Stomach (tissue), 9 donors: ENCODE measurements around the gene CCDC83. TPM values are rescaled to one million over a fixed set of nuclear protein-coding genes. Genes with fewer than 3 reads are reported as not detected.

Experiments
- DNase-seq, 2 donors: peaks; one replicate each; pipeline versions ENCODE4 v3.0.0 to v3.0.0-alpha.2; 2013 to 2019
- H3K27ac ChIP-seq, 5 donors: fragments of 200-600 bp in 4 of 5; sonication (generic) in 4 of 5; one replicate each; pipeline ENCODE4 v1.5.1; 2013 to 2019; ENCODE audit warnings: mild to moderate bottlenecking in 1 of 5, moderate library complexity in 1 of 5
- H3K27me3 ChIP-seq, 3 donors: fragments of 200-600 bp; sonication (generic); one replicate each; pipeline ENCODE4 v1.5.1; 2017 to 2019; ENCODE audit warnings: mixed run types in 1 of 3
- H3K36me3 ChIP-seq, 4 donors: fragments of 200-600 bp; sonication (generic); 1 replicate in 3 of 4; 2 replicates in 1 of 4; pipeline ENCODE4 v1.5.1; 2016 to 2019
- H3K4me1 ChIP-seq, 4 donors: fragments of 200-600 bp; sonication (generic); one replicate each; pipeline ENCODE4 v1.5.1; 2016 to 2019
- H3K4me3 ChIP-seq, 4 donors: fragments of 200-600 bp; sonication (generic) in 3 of 4; one replicate each; pipeline ENCODE4 v1.5.1; 2016 to 2019; ENCODE audit warnings: mild to moderate bottlenecking in 1 of 4
- H3K9me3 ChIP-seq, 4 donors: fragments of 200-600 bp; sonication (generic); one replicate each; pipeline ENCODE4 v1.5.1; 2016 to 2019
- EP300 ChIP-seq: sonication (generic); formaldehyde crosslinking; IDR thresholded peaks from one replicate; pipeline ENCODE4 v1.6.1; 2017; ENCODE audit warnings: antibody characterized with exemption
- POLR2A ChIP-seq, 4 donors: fragments of 450-650 bp; IDR thresholded peaks; one replicate each; pipeline ENCODE4 v1.6.1; 2016; ENCODE audit warnings: antibody characterized with exemption in 4 of 4, control low read depth in 2 of 4, mild to moderate bottlenecking in 1 of 4, moderate library complexity in 1 of 4
- POLR2AphosphoS5 ChIP-seq, 3 donors: sonication (generic); formaldehyde crosslinking; IDR thresholded peaks; one replicate each; pipeline ENCODE4 v1.6.1; 2016; ENCODE audit warnings: antibody characterized with exemption in 3 of 3
- WGBS, 5 donors: extraction: QIAGEN DNeasy Blood & Tissue Kit in 3 of 5; methylation state at CpG; one replicate each; pipeline versions ENCODE4 v1.1.5 to v1.1.7; 2013 to 2018; 5-methylcytosine and 5-hydroxymethylcytosine counted together
- intact Hi-C: fragments of 100-400 bp; cut with DNase I; formaldehyde crosslinking; loops from one replicate; pipeline ENCODE4 v1.15.1; 2023; ENCODE audit warnings: low total_unique reads
- polyA plus RNA-seq, 3 donors: library from polyadenylated mRNA; stranded (reverse); fragments of 200-250 nt; gene quantifications; one replicate each; pipeline ENCODE4 v1.2.3, GENCODE V29; 2013
- total RNA-seq, 5 donors: library from RNA; depleted of rRNA; stranded (reverse); fragments of >200 nt; gene quantifications; one replicate each; pipeline versions ENCODE4 v1.1.0 to v1.2.3, GENCODE V29; 2014 to 2016
- TF ChIP-seq, protein P1 (sequence below), 7 experiments: fragments of 450-650 bp in 4 of 7; fragments of 200-600 bp in 3 of 7; sonication (generic) in 3 of 7; IDR thresholded peaks; one replicate each; pipeline ENCODE4 v1.5.1; 2016 to 2019; ENCODE audit warnings: antibody characterized with exemption in 7 of 7, control low read depth in 2 of 7, mild to moderate bottlenecking in 1 of 7
- donor health status: healthy with polysubstance abuse.
- donor health status: Bipolar disorder and iron deficiency.
- donor health status: healthy.

CCDC83 gene
- total and polyA plus RNA-seq, 8 donors: 0.45 to 2.6 TPM; not detected in 6

DNA sequence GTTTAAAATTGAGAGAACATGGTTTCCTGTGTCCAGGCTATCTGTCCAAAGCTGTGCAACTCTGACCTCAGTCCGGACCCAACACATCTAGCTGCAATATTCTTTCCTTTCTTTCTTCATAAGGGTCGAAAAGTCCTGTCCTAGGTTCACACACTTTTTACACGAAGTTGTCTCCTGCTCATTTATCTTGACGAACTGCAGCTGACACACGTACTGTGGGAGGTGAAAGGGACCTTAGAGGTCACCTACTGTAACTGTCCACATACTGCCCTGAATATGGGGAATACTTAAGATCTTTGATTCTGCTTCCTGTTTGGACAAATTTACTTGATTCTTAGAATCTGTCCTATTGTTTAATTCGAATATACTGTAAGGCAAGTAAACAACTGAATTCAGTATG, 105.9 kb downstream of the CCDC83 start:
- 55 to 62% (median 59%) methylated on average over 6 of the region's 6 CpGs for WGBS, 5 donors
- H3K4me3 ChIP-seq: no peak overlapping the region
- no peak for DNase-seq
- no peaks in the 10 kb centered on the region for H3K27me3 ChIP-seq
- no peak overlapping the region for H3K27ac ChIP-seq
- H3K36me3 ChIP-seq: peaks cover 0 to 96% (median 88%) of the 10 kb centered on the region in 4 donors
- intact Hi-C loops: no loop called here
- H3K9me3 ChIP-seq: no peaks in the 10 kb centered on the region
- TF ChIP-seq POLR2A (IDR thresholded peaks at IDR 0.05) (no peak), EP300 (no peak), POLR2AphosphoS5 (IDR thresholded peaks at IDR 0.05) (no peak)
- TF ChIP-seq, protein P1, sequence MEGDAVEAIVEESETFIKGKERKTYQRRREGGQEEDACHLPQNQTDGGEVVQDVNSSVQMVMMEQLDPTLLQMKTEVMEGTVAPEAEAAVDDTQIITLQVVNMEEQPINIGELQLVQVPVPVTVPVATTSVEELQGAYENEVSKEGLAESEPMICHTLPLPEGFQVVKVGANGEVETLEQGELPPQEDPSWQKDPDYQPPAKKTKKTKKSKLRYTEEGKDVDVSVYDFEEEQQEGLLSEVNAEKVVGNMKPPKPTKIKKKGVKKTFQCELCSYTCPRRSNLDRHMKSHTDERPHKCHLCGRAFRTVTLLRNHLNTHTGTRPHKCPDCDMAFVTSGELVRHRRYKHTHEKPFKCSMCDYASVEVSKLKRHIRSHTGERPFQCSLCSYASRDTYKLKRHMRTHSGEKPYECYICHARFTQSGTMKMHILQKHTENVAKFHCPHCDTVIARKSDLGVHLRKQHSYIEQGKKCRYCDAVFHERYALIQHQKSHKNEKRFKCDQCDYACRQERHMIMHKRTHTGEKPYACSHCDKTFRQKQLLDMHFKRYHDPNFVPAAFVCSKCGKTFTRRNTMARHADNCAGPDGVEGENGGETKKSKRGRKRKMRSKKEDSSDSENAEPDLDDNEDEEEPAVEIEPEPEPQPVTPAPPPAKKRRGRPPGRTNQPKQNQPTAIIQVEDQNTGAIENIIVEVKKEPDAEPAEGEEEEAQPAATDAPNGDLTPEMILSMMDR (IDR thresholded peaks at IDR 0.05): no peak
- peaks cover 0 to 23% (median 2%) of the 10 kb centered on the region in 4 donors for H3K4me1 ChIP-seq

DNA sequence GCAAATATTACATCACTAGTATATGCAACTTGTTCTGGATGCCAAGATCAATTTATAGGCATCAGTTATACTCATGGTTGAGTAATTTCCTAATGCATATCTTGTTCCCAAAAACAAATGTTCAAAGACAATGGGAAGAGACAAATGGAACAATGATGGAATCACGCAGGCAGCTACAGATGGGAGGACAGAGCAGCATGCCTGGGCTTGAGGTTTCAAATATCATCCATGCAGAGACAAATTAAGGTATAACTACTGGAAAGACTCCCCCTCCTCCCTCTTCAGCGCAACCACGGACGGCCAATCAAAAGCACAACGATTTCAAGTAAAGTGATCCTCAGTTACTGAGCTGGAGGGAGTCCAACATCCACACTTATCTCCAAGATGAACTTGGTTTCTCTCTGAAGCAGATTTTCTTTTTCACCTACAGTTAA, 106.8 kb downstream of the CCDC83 start:
- no peaks in the 10 kb centered on the region for H3K9me3 ChIP-seq
- 72 to 91% (median 80%) methylated on average over 5 of the region's 5 CpGs for WGBS, 5 donors
- DNase-seq: peak in 1 of 2 donors; percentile 21
- no peak overlapping the region for H3K27ac ChIP-seq
- no peak for TF ChIP-seq POLR2A (IDR thresholded peaks at IDR 0.05)
- no peak for TF ChIP-seq POLR2AphosphoS5 (IDR thresholded peaks at IDR 0.05)
- TF ChIP-seq, protein P1 (IDR thresholded peaks at IDR 0.05): no peak
- no peak for TF ChIP-seq EP300
- H3K36me3 ChIP-seq: peaks cover 0 to 95% (median 88%) of the 10 kb centered on the region in 4 donors
- H3K27me3 ChIP-seq: no peaks in the 10 kb centered on the region
- peaks cover 0 to 23% (median 2%) of the 10 kb centered on the region in 4 donors for H3K4me1 ChIP-seq
- no peak overlapping the region for H3K4me3 ChIP-seq
- intact Hi-C loops: no loop called here

DNA sequence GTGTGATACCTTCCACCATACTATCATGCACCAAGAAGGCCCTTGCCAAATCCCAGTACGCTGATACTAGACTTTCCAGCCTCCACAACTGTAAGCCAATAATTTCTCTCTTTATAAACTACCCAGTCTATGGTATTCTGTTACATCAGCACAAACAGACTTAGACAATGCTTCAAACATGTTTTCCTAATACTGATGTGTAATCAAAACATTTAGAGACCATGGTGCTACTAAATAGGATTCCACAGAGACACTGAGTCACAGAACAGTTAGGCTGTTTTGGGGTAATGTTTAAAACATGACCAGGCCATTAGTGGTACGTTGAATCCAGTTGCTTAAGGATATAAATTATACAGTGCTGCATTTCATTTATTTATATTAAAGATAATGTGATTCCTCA, 110.0 kb downstream of the CCDC83 start:
- no peaks in the 10 kb centered on the region for H3K27me3 ChIP-seq
- H3K4me3 ChIP-seq: no peak overlapping the region
- H3K27ac ChIP-seq: no peak overlapping the region
- peaks cover 0 to 37% (median 12%) of the 10 kb centered on the region in 4 donors for H3K4me1 ChIP-seq
- 63 to 87% (median 82%) methylated on average over 2 of the region's 2 CpGs for WGBS, 5 donors
- no peaks in the 10 kb centered on the region for H3K9me3 ChIP-seq
- TF ChIP-seq EP300 (no peak), POLR2AphosphoS5 (IDR thresholded peaks at IDR 0.05) (peak in 1 of 3 donors; percentile 42)
- intact Hi-C loops: no loop called here
- peaks cover 0 to 88% (median 76%) of the 10 kb centered on the region in 4 donors for H3K36me3 ChIP-seq
- DNase-seq: no peak

DNA sequence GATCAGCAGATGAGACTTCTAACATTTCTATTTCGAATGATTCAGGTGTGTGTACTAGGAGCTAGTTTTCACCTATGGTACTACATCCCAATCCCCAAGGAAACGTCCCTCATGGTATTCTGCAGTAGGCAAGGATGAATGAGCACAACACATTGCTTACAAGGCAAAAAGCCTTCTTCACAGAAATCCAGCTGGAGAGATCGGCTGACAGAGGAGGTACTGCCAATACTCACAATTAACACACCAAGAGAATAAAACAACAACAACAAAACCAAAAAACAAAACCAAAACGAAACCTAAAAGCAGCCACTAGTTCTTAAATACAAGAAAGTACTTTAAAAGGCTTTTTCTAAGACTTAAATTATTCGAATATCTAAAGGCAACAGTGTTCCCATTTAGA, 112.3 kb downstream of the CCDC83 start:
- intact Hi-C loops: no loop called here
- Histone ChIP-seq H3K4me1 (peaks cover 0 to 20% (median 9%) of the 10 kb centered on the region in 4 donors), H3K27ac (peak overlapping the region in 1 of 5 donors; percentile 2), H3K9me3 (no peaks in the 10 kb centered on the region), H3K4me3 (no peak overlapping the region), H3K27me3 (no peaks in the 10 kb centered on the region), H3K36me3 (peaks cover 0 to 88% (median 77%) of the 10 kb centered on the region in 4 donors)
- 63 to 84% (median 81%) methylated on average over 5 of the region's 5 CpGs for WGBS, 5 donors
- DNase-seq: no peak
- no peak for TF ChIP-seq POLR2AphosphoS5 (IDR thresholded peaks at IDR 0.05)

Other genes with a start within 250 kb of the CCDC83 start
- gene DLG2, start 228.0 kb upstream of the CCDC83 start, total RNA-seq: 10 to 100 TPM in 1 of 5 donors, 1 to 10 TPM in 4; 1.8 to 19.1 (median 4.3) TPM
- 1 to 10 TPM; 1.3 to 4.1 (median 1.6) TPM for gene DLG2, start 228.0 kb upstream of the CCDC83 start, polyA plus RNA-seq
- 100 to 1,000 TPM in 1 of 5 donors, 10 to 100 TPM in 3, 1 to 10 TPM in 1; 4.3 to 104 (median 54.3) TPM for gene TMEM126B, start 226.8 kb upstream of the CCDC83 start, total RNA-seq
- 10 to 100 TPM; 55.1 to 93.0 (median 64.2) TPM for gene TMEM126B, start 226.8 kb upstream of the CCDC83 start, polyA plus RNA-seq
- 10 to 100 TPM in 3 of 5 donors, 1 to 10 TPM in 1, not detected in 1; 5.8 to 37.5 (median 20.1) TPM for gene TMEM126A, start 207.4 kb upstream of the CCDC83 start, total RNA-seq
- gene TMEM126A, start 207.4 kb upstream of the CCDC83 start, polyA plus RNA-seq: 10 to 100 TPM; 55.0 to 63.6 (median 56.0) TPM
- 100 to 1,000 TPM in 4 of 5 donors, 10 to 100 TPM in 1; 53.6 to 387 (median 130) TPM for gene CREBZF, start 190.3 kb upstream of the CCDC83 start, total RNA-seq
- 10 to 100 TPM; 12.5 to 20.6 (median 14.6) TPM for gene CREBZF, start 190.3 kb upstream of the CCDC83 start, polyA plus RNA-seq
- gene CCDC89, start 169.2 kb upstream of the CCDC83 start, total RNA-seq: 10 to 100 TPM in 1 of 5 donors, 1 to 10 TPM in 3, under 1 TPM in 1; 0.58 to 10.4 (median 4.2) TPM
- gene CCDC89, start 169.2 kb upstream of the CCDC83 start, polyA plus RNA-seq: under 1 TPM; 0.25 to 0.46 (median 0.37) TPM
- 100 to 1,000 TPM; 151 to 391 (median 255) TPM for gene SYTL2, start 44.2 kb upstream of the CCDC83 start, total RNA-seq
- 10 to 100 TPM in 2 of 3 donors, 1 to 10 TPM in 1; 5.4 to 86.1 (median 11.4) TPM for gene SYTL2, start 44.2 kb upstream of the CCDC83 start, polyA plus RNA-seq
- gene PICALM, start 213.7 kb downstream of the CCDC83 start, total RNA-seq: 100 to 1,000 TPM; 148 to 687 (median 267) TPM
- 10 to 100 TPM; 35.1 to 57.0 (median 52.8) TPM for gene PICALM, start 213.7 kb downstream of the CCDC83 start, polyA plus RNA-seq